Transverse colon (tissue), 4 donors: ENCODE data around the gene IPO5.

Experiments
- EP300 ChIP-seq: sonication (generic); formaldehyde crosslinking; IDR thresholded peaks from one replicate; pipeline ENCODE4 v1.6.1; 2017; ENCODE audit warnings: antibody characterized with exemption, low read depth
- POLR2AphosphoS5 ChIP-seq, 3 donors: sonication (generic); formaldehyde crosslinking; IDR thresholded peaks; one replicate each; pipeline ENCODE4 v1.6.1; 2016; ENCODE audit warnings: antibody characterized with exemption in 3 of 3
- TF ChIP-seq, protein P1 (sequence below), 5 experiments: fragments of 200-600 bp in 3 of 5; fragments of 450-650 bp in 2 of 5; sonication (generic) in 3 of 5; IDR thresholded peaks; 1 replicate in 2 of 5; 2 replicates in 3 of 5; pipeline ENCODE4 v1.5.1; 2016 to 2017; ENCODE audit warnings: antibody characterized with exemption in 5 of 5, inconsistent platforms in 3 of 5, mild to moderate bottlenecking in 2 of 5, moderate library complexity in 1 of 5

DNA sequence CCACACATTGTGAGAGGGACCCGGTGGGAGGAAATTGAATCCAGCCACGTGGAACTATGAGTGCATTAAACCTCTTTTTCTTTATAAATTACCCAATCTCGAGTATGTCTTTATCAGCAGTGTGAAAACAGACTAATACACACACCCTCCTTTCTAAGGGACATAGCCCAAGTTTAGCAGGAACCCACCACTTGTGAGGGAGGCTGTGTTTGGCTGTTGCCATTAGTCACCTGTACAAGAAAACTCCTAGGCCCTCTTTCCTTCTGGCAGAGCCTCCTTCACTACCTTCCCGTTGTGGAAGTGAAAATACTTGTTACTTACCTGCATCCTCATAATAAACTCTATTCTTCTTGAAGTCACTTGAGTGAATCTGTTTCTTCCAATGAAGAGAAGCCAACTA lies 113.2 kb downstream of the IPO5 start:
- TF ChIP-seq, protein P1, sequence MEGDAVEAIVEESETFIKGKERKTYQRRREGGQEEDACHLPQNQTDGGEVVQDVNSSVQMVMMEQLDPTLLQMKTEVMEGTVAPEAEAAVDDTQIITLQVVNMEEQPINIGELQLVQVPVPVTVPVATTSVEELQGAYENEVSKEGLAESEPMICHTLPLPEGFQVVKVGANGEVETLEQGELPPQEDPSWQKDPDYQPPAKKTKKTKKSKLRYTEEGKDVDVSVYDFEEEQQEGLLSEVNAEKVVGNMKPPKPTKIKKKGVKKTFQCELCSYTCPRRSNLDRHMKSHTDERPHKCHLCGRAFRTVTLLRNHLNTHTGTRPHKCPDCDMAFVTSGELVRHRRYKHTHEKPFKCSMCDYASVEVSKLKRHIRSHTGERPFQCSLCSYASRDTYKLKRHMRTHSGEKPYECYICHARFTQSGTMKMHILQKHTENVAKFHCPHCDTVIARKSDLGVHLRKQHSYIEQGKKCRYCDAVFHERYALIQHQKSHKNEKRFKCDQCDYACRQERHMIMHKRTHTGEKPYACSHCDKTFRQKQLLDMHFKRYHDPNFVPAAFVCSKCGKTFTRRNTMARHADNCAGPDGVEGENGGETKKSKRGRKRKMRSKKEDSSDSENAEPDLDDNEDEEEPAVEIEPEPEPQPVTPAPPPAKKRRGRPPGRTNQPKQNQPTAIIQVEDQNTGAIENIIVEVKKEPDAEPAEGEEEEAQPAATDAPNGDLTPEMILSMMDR (IDR thresholded peaks at IDR 0.05): no peak
- TF ChIP-seq POLR2AphosphoS5 (IDR thresholded peaks at IDR 0.05) (no peak), EP300 (no peak)
